K562 (cell line): ENCODE results near the gene RASAL1. TPM values are rescaled to one million over a fixed set of nuclear protein-coding genes. Genes with fewer than 3 reads are reported as not detected.

ENCODE experiments used
- ATAC-seq: fragments of 200-7000 bp; cut with Tn5 transposase; 3 replicates; pipeline ENCODE4 v1.9.1; 2020; ENCODE audit warnings: moderate library complexity
- BruUV-seq: library from RNA; stranded (reverse); fragments of 400-500 nt; replicated peaks from 2 replicates; lab custom pipeline; 2021; lab: Mats Ljungman, UMichigan
- CTCF ChIA-PET: fragments of 300-600 bp; formaldehyde crosslinking; extraction: SDS; loops from one replicate; lab custom pipeline; 2021; ENCODE audit warnings: low intra/inter-chr PET ratio; lab: Yijun Ruan, JAX
- POLR2A ChIA-PET: fragments of 300-600, 350-650 bp; sonication (Branson Sonifier 250); formaldehyde crosslinking; extraction: SDS; loops from one replicate; lab custom pipeline; 2021; ENCODE audit warnings: antibody characterized with exemption, inconsistent platforms; lab: Yijun Ruan, JAX
- DNase-seq, 4 experiments: peaks; one replicate each; pipeline versions ENCODE4 v3.0.0 to v3.0.0-alpha.2; 2011 to 2018; ENCODE audit warnings: low spot score in 3 of 4, mixed read lengths in 3 of 4; ENCODE audit errors: extremely low read depth in 1 of 4
- FAIRE-seq: peaks from 2 replicates; lab custom pipeline; 2011; peaks lifted over from hg19 to GRCh38; lab: Jason Lieb, UNC
- H2AFZ ChIP-seq: 2 replicates; pipeline ENCODE4 v1.6.0; 2011; ENCODE audit warnings: low read depth, low read length, control low read depth, inconsistent platforms
- H3K27ac ChIP-seq: fragments of 200-600 bp; 3 replicates; pipeline ENCODE4 v1.8.0; 2011; ENCODE audit warnings: low read depth, mild to moderate bottlenecking, control low read depth, inconsistent platforms, low read length, moderate library complexity, mixed read lengths; ENCODE audit errors: extremely low read depth
- H3K27me3 ChIP-seq, 2 experiments: fragments of 300-600 bp in 1 of 2; 2 replicates in 1 of 2; 3 replicates in 1 of 2; pipeline versions ENCODE4 v1.6.0 to v1.8.0; 2011; ENCODE audit warnings: inconsistent platforms in 2 of 2, low read length in 2 of 2, mild to moderate bottlenecking in 1 of 2, mixed read lengths in 1 of 2, moderate library complexity in 1 of 2; ENCODE audit not compliant: control insufficient read depth in 2 of 2, insufficient read depth in 2 of 2
- H3K36me3 ChIP-seq: fragments of 300-600 bp; 3 replicates; pipeline ENCODE4 v1.8.0; 2011; ENCODE audit warnings: mild to moderate bottlenecking, low read length, inconsistent platforms; ENCODE audit not compliant: control insufficient read depth, insufficient read depth
- H3K4me1 ChIP-seq, 2 experiments: fragments of 200-600 bp in 1 of 2; replicated peaks in 1 of 2; 2 replicates in 1 of 2; 3 replicates in 1 of 2; pipeline versions ENCODE4 v1.5.1 to v1.8.0; 2011; ENCODE audit warnings: inconsistent platforms in 2 of 2, low read length in 2 of 2, mild to moderate bottlenecking in 1 of 2, mixed read lengths in 1 of 2, moderate library complexity in 1 of 2; ENCODE audit not compliant: control insufficient read depth in 2 of 2, insufficient read depth in 2 of 2
- H3K4me2 ChIP-seq: 2 replicates; pipeline ENCODE4 v1.6.1; 2011; ENCODE audit warnings: low read length, control low read depth, inconsistent platforms, mixed read lengths; ENCODE audit not compliant: insufficient read depth
- H3K4me3 ChIP-seq: fragments of 200-600 bp; sonication (generic), shearing (Covaris generic); 2 replicates; pipeline ENCODE4 v1.5.1; 2016; ENCODE audit warnings: control low read depth, inconsistent platforms
- H3K79me2 ChIP-seq: fragments of 200-600 bp; 3 replicates; pipeline ENCODE4 v1.8.0; 2011; ENCODE audit warnings: low read length, inconsistent platforms; ENCODE audit not compliant: control insufficient read depth, insufficient read depth
- H3K9ac ChIP-seq, 2 experiments: 2 replicates each; pipeline versions ENCODE4 v1.6.0 to v1.6.1; 2011; ENCODE audit warnings: low read depth in 2 of 2, low read length in 2 of 2, control low read depth in 1 of 2, inconsistent platforms in 1 of 2, mild to moderate bottlenecking in 1 of 2, mixed read lengths in 1 of 2; ENCODE audit not compliant: insufficient read depth in 1 of 2
- H3K9me1 ChIP-seq: one replicate; pipeline ENCODE4 v1.6.0; 2011; ENCODE audit warnings: inconsistent platforms, mild to moderate bottlenecking, low read length, moderate library complexity; ENCODE audit not compliant: control insufficient read depth, insufficient read depth
- H3K9me3 ChIP-seq: replicated peaks from 2 replicates; pipeline ENCODE4 v1.5.1; 2011; ENCODE audit warnings: low read depth, low read length, inconsistent platforms; ENCODE audit not compliant: control insufficient read depth, insufficient read depth
- H4K20me1 ChIP-seq: replicated peaks from 2 replicates; pipeline ENCODE4 v1.6.1; 2011; ENCODE audit warnings: low read length, inconsistent platforms, mixed read lengths; ENCODE audit not compliant: control insufficient read depth, insufficient read depth
- BHLHE40 ChIP-seq: IDR thresholded peaks from 2 replicates; pipeline ENCODE4 v1.6.1; 2011; ENCODE audit warnings: low read length, improper control_type of control experiment
- CEBPG ChIP-seq, 3 experiments: fragments of 200-800 bp in 1 of 3; sonication (Bioruptor generic) in 1 of 3; sonication (generic) in 1 of 3; formaldehyde crosslinking in 1 of 3; IDR thresholded peaks in 2 of 3; conservative IDR thresholded peaks in 1 of 3; 2 replicates each; pipeline versions ENCODE4 v1.6.1 to v1.8.0; 2016 to 2022; ENCODE audit warnings: missing compliant biosample characterization in 2 of 3, missing genetic modification characterization in 2 of 3, mild to moderate bottlenecking in 1 of 3, missing genetic modification reagents in 1 of 3
- CHCHD3 ChIP-seq: fragments of 250-450 bp; sonication (Bioruptor Pico); IDR thresholded peaks from 2 replicates; pipeline ENCODE4 v2.1.2; 2022; ENCODE audit warnings: mild to moderate bottlenecking
- ELF2 ChIP-seq: fragments of 250-450 bp; sonication (Bioruptor Pico); IDR thresholded peaks from 2 replicates; pipeline ENCODE4 v1.5.0; 2021; ENCODE audit warnings: mild to moderate bottlenecking
- FOXA3 ChIP-seq, 2 experiments: fragments of 450-650 bp in 1 of 2; sonication (generic) in 1 of 2; formaldehyde crosslinking; IDR thresholded peaks in 1 of 2; conservative IDR thresholded peaks in 1 of 2; 2 replicates each; pipeline versions ENCODE4 v1.4.0 to v1.8.0; 2020 to 2022; ENCODE audit warnings: mild to moderate bottlenecking in 2 of 2, missing genetic modification reagents in 1 of 2
- FOXK2 ChIP-seq, 2 experiments: fragments of 450-650 bp; IDR thresholded peaks in 1 of 2; conservative IDR thresholded peaks in 1 of 2; 2 replicates each; pipeline ENCODE4 v1.6.1; 2016; ENCODE audit warnings: low read depth in 2 of 2, mild to moderate bottlenecking in 1 of 2
- NRF1 ChIP-seq, 2 experiments: fragments of 450-650 bp; IDR thresholded peaks in 1 of 2; conservative IDR thresholded peaks in 1 of 2; 2 replicates each; pipeline ENCODE4 v1.6.1; 2014; ENCODE audit warnings: mild to moderate bottlenecking in 2 of 2
- PML ChIP-seq: IDR thresholded peaks from 2 replicates; pipeline ENCODE4 v1.6.1; 2012; ENCODE audit warnings: low read length, inconsistent platforms
- PRDM10 ChIP-seq: fragments of 450-650 bp; IDR thresholded peaks from 2 replicates; pipeline ENCODE4 v1.6.1; 2018; ENCODE audit not compliant: partially characterized antibody
- RCOR1 ChIP-seq, 2 experiments: IDR thresholded peaks; 2 replicates each; pipeline ENCODE4 v1.6.1; 2012; ENCODE audit warnings: low read depth in 2 of 2, low read length in 2 of 2, borderline replicate concordance in 1 of 2, improper control_type of control experiment in 1 of 2
- ZBED1 ChIP-seq: IDR thresholded peaks from 2 replicates; pipeline ENCODE4 v1.6.1; 2014
- ZNF316 ChIP-seq: fragments of 450-650 bp; IDR thresholded peaks from 2 replicates; pipeline ENCODE4 v1.6.1; 2016
- ZNF354B ChIP-seq: fragments of 250-450 bp; sonication (Bioruptor Pico); IDR thresholded peaks from 2 replicates; pipeline ENCODE4 v1.4.0; 2020
- WGBS: fragments of 100-300 bp; shearing (Covaris generic); methylation state at CpG from one replicate; pipeline ENCODE4 v1.1.6; 2016; ENCODE audit warnings: low coverage, mixed read lengths; ENCODE audit not compliant: insufficient coverage; ENCODE audit errors: missing lambda C conversion rate; 5-methylcytosine and 5-hydroxymethylcytosine counted together
- in situ Hi-C: fragments of 300-500 bp; cut with MboI; formaldehyde crosslinking; loops from 4 replicates; pipeline ENCODE4 v1.15.0; 2018; ENCODE audit warnings: inconsistent platforms, mixed read lengths
- intact Hi-C: fragments of 100-400 bp; cut with micrococcal nuclease; formaldehyde crosslinking; loops from 2 replicates; pipeline ENCODE4 v1.14.2; 2022
- polyA plus RNA-seq, 8 experiments: library from polyadenylated mRNA; depleted of rRNA in 4 of 8; stranded (reverse) in 5 of 8; unstranded in 3 of 8; fragments of >200 nt; fragmentation: Nextera tagmentation in 2 of 8; fragmentation: Illumina TruSeq in 1 of 8; extraction: Ambion mirVana in 2 of 8; extraction: Trizol in 1 of 8; gene quantifications; 2 replicates each; pipeline versions ENCODE4 v1.2.1 to v1.2.3, GENCODE V29; 2011 to 2014; ENCODE audit warnings: inconsistent platforms in 1 of 8, missing spikeins in 1 of 8
- total RNA-seq, 7 experiments: library from RNA; depleted of rRNA in 6 of 7; stranded (reverse); fragments of >200 nt in 6 of 7; fragmentation: Illumina TruSeq in 2 of 7; extraction: Trizol in 2 of 7; gene quantifications; 2 replicates each; pipeline versions ENCODE4 v1.2.1 to v1.2.3, GENCODE V29; 2011 to 2021; ENCODE audit warnings: low replicate concordance in 1 of 7

The RASAL1 gene
- total and polyA plus RNA-seq, 9 of the 15 experiments (the other 6 are each of a cell fraction or from before 2014, with no cell fraction given), result 0.06 to 0.16 (median 0.14) TPM; not detected in 6

- H3K4me2 ChIP-seq, result no peak overlapping the region
- H3K9me3 ChIP-seq, result no peaks in the 10 kb centered on the region
- H3K36me3 ChIP-seq, result no peaks in the 10 kb centered on the region
- H3K9ac ChIP-seq, result no peak overlapping the region
- 1% methylated on average over 7 of the region's 7 CpGs for WGBS
- H3K79me2 ChIP-seq, result no peaks in the 10 kb centered on the region
- intact Hi-C loops (no loop called here), in situ Hi-C loops (no loop called here)
- peaks cover 0 to 18% of the 10 kb centered on the region in 2 experiments; a peak in 3 of 5 replicates for H3K27me3 ChIP-seq
- TF ChIP-seq PRDM10, result no peak
- TF ChIP-seq CEBPG (CRISPR knock-in tag; IDR thresholded peaks at IDR 0.05), result no peak
- no peak for TF ChIP-seq CEBPG (tag; conservative IDR thresholded peaks at IDR 0.05 in 1 of 2, IDR thresholded peaks at IDR 0.05 in 1 of 2)
- TF ChIP-seq CHCHD3, result no peak
- TF ChIP-seq PML, result no peak
- TF ChIP-seq BHLHE40, result no peak
- TF ChIP-seq ZNF354B (CRISPR knock-in tag), result no peak
- TF ChIP-seq RCOR1 (IDR thresholded peaks at IDR 0.05; ENCODE audit: borderline replicate concordance in 1 of 2, low read depth in 2 of 2, low read length in 2 of 2), result no peak
- TF ChIP-seq NRF1 (conservative IDR thresholded peaks at IDR 0.05 in 1 of 2, IDR thresholded peaks at IDR 0.05 in 1 of 2), result no peak
- no peak for TF ChIP-seq ZBED1
- no peak for TF ChIP-seq ZNF316
- no peak for TF ChIP-seq FOXK2 (conservative IDR thresholded peaks at IDR 0.05 in 1 of 2, IDR thresholded peaks at IDR 0.05 in 1 of 2; ENCODE audit: low read depth in 2 of 2)
- no peak for TF ChIP-seq FOXA3 (CRISPR knock-in tag; conservative IDR thresholded peaks at IDR 0.05 in 1 of 2, IDR thresholded peaks at IDR 0.05 in 1 of 2)
- TF ChIP-seq ELF2, result no peak
- ChIA-PET POLR2A (no interaction called here), CTCF (interaction anchor here (1.3 to 1.4 kb wide), 2 partner anchors 48 to 862 kb away, joined by 3 read pairs; no protein-coding TSS in a partner anchor)
- no peaks in the 10 kb centered on the region for H3K9me1 ChIP-seq
- H2AFZ ChIP-seq, result no peak overlapping the region
- H4K20me1 ChIP-seq, result peaks cover 6% of the 10 kb centered on the region; the same call in 1 of the 2 replicates
- H3K27ac ChIP-seq, result no peak overlapping the region
- ATAC-seq, result no peak
- no TSS peak for BruUV-seq
- H3K4me3 ChIP-seq, result no peak overlapping the region
- no peak for DNase-seq
- H3K4me1 ChIP-seq, result no peaks in the 10 kb centered on the region; a peak in 1 of 5 replicates
- FAIRE-seq, result no peak
These were observed 84.8 kb downstream of the RASAL1 start for GRCh38 chr12:113050795-113051194.
